ENCODE data around the gene SLC22A8.

GRCh38 chr11:63023222-63023814 is 7.7 kb upstream of the SLC22A8 start:
- no peak for TF ChIP-seq POLR2A (IDR thresholded peaks at IDR 0.05)
- TF ChIP-seq POLR2AphosphoS5 (IDR thresholded peaks at IDR 0.05; ENCODE audit: insufficient read depth in 1 of 2, low read depth in 1 of 2) = no peak
- TF ChIP-seq CTCF (IDR thresholded peaks at IDR 0.05) = no peak

Data from vagina (tissue), 2 donors.